WTC11 (cell line): ENCODE measurements around the gene WNT5B.

ENCODE experiments used
- CTCF ChIP-seq: fragments of 200-600 bp; IDR thresholded peaks from 2 replicates; pipeline ENCODE4 v1.8.0; 2022; ENCODE audit warnings: antibody characterized with exemption
- FOXJ3 ChIP-seq: sonication (generic); formaldehyde crosslinking; IDR thresholded peaks from 2 replicates; pipeline ENCODE4 v1.9.0; 2021; ENCODE audit warnings: missing genetic modification reagents, mild to moderate bottlenecking, borderline replicate concordance

GRCh38 chr12:1619587-1619986 lies 9.4 kb upstream of the WNT5B start:
- no peak for TF ChIP-seq CTCF
- no peak for TF ChIP-seq FOXJ3 (CRISPR knock-in tag)
